ENCODE results near the gene GPX8. TPM values are rescaled to one million over a fixed set of nuclear protein-coding genes. Genes with fewer than 3 reads are reported as not detected.

The GPX8 gene
- total RNA-seq (10 to 100 TPM; 15.7 to 24.6 (median 19.2) TPM), polyA plus RNA-seq (17.7 TPM)
- long read RNA-seq, donor 1, transcript GPX8-203 (3 exons, 1,411 nt) = major isoform, 16 of 21 reads
- long read RNA-seq, donor 1, partial matches to known transcripts = 0 of 21 reads
- long read RNA-seq, donor 1, other reads (novel, unspliced or antisense) = 4 of 21 reads
- long read RNA-seq, donor 2, transcript GPX8-203 (3 exons, 1,411 nt) = major isoform, 10 of 20 reads
- long read RNA-seq, donor 2, partial matches to known transcripts = 2 of 20 reads
- long read RNA-seq, donor 2, other reads (novel, unspliced or antisense) = 5 of 20 reads
- long read RNA-seq, donor 3, transcript GPX8-203 (3 exons, 1,411 nt) = major isoform, 14 of 30 reads
- long read RNA-seq, donor 3, transcript GPX8-205 (4 exons, 3,422 nt) = minor isoform, 6 of 30 reads
- long read RNA-seq, donor 3, partial matches to known transcripts = 3 of 30 reads
- long read RNA-seq, donor 3, other reads (novel, unspliced or antisense) = 3 of 30 reads
- long read RNA-seq, donor 4, partial matches to known transcripts = 2 of 8 reads
- long read RNA-seq, donor 4, other reads (novel, unspliced or antisense) = 0 of 8 reads

GRCh38 chr5:55159763-55160492 is at the start of gene GPX8:
GPX8 (plus strand) TSS chr5:55160171; CDS start chr5:55160193, 22 bp downstream.
- 3% methylated on average over 10 of the region's 10 CpGs for WGBS
- Histone ChIP-seq H3K4me3 (ENCODE audit: low read length) (peak within 1 kb of the TSS; percentile 90), H3K27ac (ENCODE audit: low read length) (peak within 1 kb of the TSS; percentile 67), H3K4me1 (ENCODE audit: control insufficient read depth, insufficient read depth, low read length) (no peaks in the 10 kb centered on the region), H3K27me3 (ENCODE audit: control insufficient read depth, insufficient read depth) (no peaks in the 10 kb centered on the region), H3K9me3 (ENCODE audit: control insufficient read depth, low read length) (no peaks in the 10 kb centered on the region)
- intact Hi-C loops (cut with DNase I) = no loop called here
- ATAC-seq (peak; percentile 91), DNase-seq (no peak)

- WGBS = 71% methylated on average over 2 of the region's 2 CpGs
- DNase-seq = no peak
Measured at GRCh38 chr5:55110217-55110616, 49.8 kb upstream of the GPX8 start.

GRCh38 chr5:55113327-55113726 is 46.6 kb upstream of the GPX8 start:
- Histone ChIP-seq H3K27me3 (ENCODE audit: control insufficient read depth, insufficient read depth) (no peaks in the 10 kb centered on the region), H3K4me1 (ENCODE audit: control insufficient read depth, insufficient read depth, low read length) (no peaks in the 10 kb centered on the region), H3K4me3 (ENCODE audit: low read length) (no peak overlapping the region), H3K27ac (ENCODE audit: low read length) (no peak overlapping the region), H3K9me3 (ENCODE audit: control insufficient read depth, low read length) (no peaks in the 10 kb centered on the region)
- no peak for ATAC-seq
- no peak for DNase-seq
- intact Hi-C loops (cut with DNase I) = no loop called here

More at GRCh38 chr5:55110217-55110616, 49.8 kb upstream of the GPX8 start:
- Histone ChIP-seq H3K9me3 (ENCODE audit: control insufficient read depth, low read length) (no peaks in the 10 kb centered on the region), H3K27me3 (ENCODE audit: control insufficient read depth, insufficient read depth) (no peaks in the 10 kb centered on the region), H3K4me3 (ENCODE audit: low read length) (no peak overlapping the region), H3K4me1 (ENCODE audit: control insufficient read depth, insufficient read depth, low read length) (no peaks in the 10 kb centered on the region), H3K27ac (ENCODE audit: low read length) (no peak overlapping the region)
- ATAC-seq = no peak
- intact Hi-C loops (cut with DNase I) = no loop called here

DNA sequence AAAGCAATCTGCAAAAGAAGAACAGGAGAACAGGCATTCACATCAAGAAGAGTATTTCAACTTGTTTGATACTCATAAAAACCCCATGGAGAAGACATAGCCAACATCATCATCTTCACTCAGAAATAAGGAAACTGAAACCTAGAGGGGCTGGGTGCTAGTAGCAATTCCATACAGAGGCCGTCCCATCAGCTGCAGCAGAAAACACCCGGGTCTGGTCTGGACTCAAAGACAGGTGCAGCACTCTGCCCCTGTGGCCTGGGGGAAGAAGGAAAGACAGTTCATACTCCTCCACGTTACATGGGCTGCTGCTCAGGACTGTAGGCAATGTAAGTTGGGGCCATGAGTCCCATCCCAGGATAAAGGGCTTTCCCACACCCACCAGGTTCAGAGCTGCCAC is 45.9 kb upstream of the GPX8 start:
- Histone ChIP-seq H3K9me3 (ENCODE audit: control insufficient read depth, low read length) (no peaks in the 10 kb centered on the region), H3K4me1 (ENCODE audit: control insufficient read depth, insufficient read depth, low read length) (no peaks in the 10 kb centered on the region), H3K27ac (ENCODE audit: low read length) (no peak overlapping the region), H3K27me3 (ENCODE audit: control insufficient read depth, insufficient read depth) (no peaks in the 10 kb centered on the region), H3K4me3 (ENCODE audit: low read length) (no peak overlapping the region)
- ATAC-seq = no peak
- DNase-seq = no peak
- 84% methylated on average over 3 of the region's 3 CpGs for WGBS
- intact Hi-C loops (cut with DNase I) = no loop called here

- DNase-seq (no peak), ATAC-seq (no peak)
- intact Hi-C loops (cut with DNase I) = no loop called here
- Histone ChIP-seq H3K9me3 (ENCODE audit: control insufficient read depth, low read length) (no peaks in the 10 kb centered on the region), H3K27me3 (ENCODE audit: control insufficient read depth, insufficient read depth) (no peaks in the 10 kb centered on the region), H3K4me3 (ENCODE audit: low read length) (no peak overlapping the region), H3K27ac (ENCODE audit: low read length) (no peak overlapping the region), H3K4me1 (ENCODE audit: control insufficient read depth, insufficient read depth, low read length) (no peaks in the 10 kb centered on the region)
- 76% methylated on average over 3 of the region's 3 CpGs for WGBS
Measured at GRCh38 chr5:55123365-55123764, 36.6 kb upstream of the GPX8 start.

DNA sequence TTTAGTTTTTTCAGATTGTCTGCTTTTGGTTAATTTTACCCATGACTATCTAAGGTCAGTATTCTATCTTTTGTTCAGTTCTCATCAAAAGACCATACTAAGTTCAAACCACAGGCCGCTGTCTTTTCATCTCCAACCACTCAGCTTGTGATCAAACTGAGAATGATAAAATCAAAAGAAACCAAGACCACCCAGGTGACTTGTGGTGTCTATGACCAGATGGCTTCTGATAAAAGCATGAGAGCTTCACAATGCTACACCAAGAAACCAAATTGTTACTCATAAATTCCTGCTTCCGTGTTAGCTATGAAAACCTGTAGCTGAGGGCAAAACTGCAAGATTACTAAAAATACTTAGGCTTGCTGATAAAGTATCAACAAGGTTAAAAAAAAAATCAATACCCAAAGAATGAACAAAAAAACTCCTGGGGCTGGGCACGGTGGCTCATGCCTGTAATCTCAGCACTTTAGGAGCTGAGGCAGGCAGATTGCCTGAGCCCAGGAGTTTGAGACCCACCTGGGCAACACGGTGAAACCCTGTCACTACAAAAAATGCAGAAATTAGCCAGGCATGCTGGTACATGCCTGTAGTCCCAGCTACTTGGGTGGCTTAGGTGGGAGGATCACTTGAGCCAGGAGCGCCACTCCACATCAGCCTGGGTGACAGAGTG is 25.8 kb upstream of the GPX8 start:
- DNase-seq = no peak
- no peak for ATAC-seq
- Histone ChIP-seq H3K27me3 (ENCODE audit: control insufficient read depth, insufficient read depth) (no peaks in the 10 kb centered on the region), H3K4me3 (ENCODE audit: low read length) (no peak overlapping the region), H3K9me3 (ENCODE audit: control insufficient read depth, low read length) (no peaks in the 10 kb centered on the region), H3K4me1 (ENCODE audit: control insufficient read depth, insufficient read depth, low read length) (no peaks in the 10 kb centered on the region), H3K27ac (ENCODE audit: low read length) (no peak overlapping the region)
- intact Hi-C loops (cut with DNase I) = no loop called here
- 61% methylated on average over 5 of the region's 5 CpGs for WGBS

DNA sequence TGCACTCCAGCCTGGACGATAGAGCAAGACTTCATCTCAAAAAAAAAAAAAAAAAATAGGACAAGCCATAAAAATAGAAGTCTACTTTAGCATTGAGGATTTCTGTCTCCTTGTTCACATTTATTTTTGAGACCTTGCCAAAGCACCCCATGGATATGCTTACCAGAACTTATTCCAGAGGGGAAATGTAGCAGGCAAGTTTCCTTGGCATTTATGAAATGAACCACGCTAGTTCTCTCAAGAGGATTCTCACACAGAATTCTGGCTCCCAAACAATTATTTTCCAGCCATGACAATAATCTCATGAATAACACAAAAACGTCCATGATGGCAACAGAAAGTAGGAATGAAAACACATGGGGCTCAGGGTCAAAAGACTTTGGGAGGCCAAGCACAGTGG is 23.4 kb upstream of the GPX8 start:
- Histone ChIP-seq H3K27me3 (ENCODE audit: control insufficient read depth, insufficient read depth) (no peaks in the 10 kb centered on the region), H3K4me3 (ENCODE audit: low read length) (no peak overlapping the region), H3K27ac (ENCODE audit: low read length) (no peak overlapping the region), H3K9me3 (ENCODE audit: control insufficient read depth, low read length) (no peaks in the 10 kb centered on the region), H3K4me1 (ENCODE audit: control insufficient read depth, insufficient read depth, low read length) (no peaks in the 10 kb centered on the region)
- WGBS = 42% methylated on average over 3 of the region's 3 CpGs
- intact Hi-C loops (cut with DNase I) = no loop called here
- DNase-seq (no peak), ATAC-seq (no peak)

DNA sequence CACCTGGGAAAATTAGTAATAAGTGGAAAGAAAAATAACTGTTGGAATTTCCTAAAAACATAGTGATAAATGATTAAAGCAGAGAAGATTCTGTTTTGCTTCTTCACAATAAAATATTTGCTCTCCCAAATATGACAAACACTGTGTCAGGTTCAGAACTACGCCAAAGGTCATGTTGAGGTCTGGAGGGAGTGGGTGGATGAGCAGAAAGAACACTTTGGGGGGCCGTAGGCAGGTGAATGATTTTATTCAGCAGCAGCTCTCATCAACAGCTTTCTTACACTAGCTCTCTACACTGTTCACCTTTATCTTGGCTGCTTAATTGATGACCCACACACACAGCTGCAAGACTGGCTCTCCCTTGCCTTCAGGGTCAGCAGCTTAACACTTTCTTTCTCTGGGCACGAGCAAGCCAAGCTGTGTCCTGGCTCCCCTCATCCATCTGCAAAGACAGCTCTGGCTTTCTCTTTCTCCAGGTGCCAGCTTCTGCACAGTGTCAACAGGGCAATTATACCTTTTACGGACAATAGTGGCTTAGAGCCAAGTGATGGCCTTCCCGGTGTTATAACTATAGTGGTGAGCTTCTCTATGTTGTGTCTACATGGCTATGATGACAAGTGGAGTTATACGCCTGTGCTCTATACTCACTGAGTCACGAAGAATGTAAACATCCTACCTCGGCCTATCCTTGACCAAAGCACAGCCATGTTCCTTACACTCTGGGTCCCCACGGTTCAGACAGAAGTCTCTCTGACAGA is 18.9 kb upstream of the GPX8 start:
- Histone ChIP-seq H3K4me1 (ENCODE audit: control insufficient read depth, insufficient read depth, low read length) (no peaks in the 10 kb centered on the region), H3K4me3 (ENCODE audit: low read length) (no peak overlapping the region), H3K27me3 (ENCODE audit: control insufficient read depth, insufficient read depth) (no peaks in the 10 kb centered on the region), H3K27ac (ENCODE audit: low read length) (no peak overlapping the region), H3K9me3 (ENCODE audit: control insufficient read depth, low read length) (no peaks in the 10 kb centered on the region)
- whole genome bisulfite sequencing = 62% methylated on average over 9 of the region's 9 CpGs
- intact Hi-C loops (cut with DNase I) = loop anchor here in 3 of 4 donors (5.0 to 10.0 kb wide), 3 partner anchors 186 to 236 kb away; no protein-coding TSS in a partner anchor
- DNase-seq (no peak), ATAC-seq (no peak)

DNA sequence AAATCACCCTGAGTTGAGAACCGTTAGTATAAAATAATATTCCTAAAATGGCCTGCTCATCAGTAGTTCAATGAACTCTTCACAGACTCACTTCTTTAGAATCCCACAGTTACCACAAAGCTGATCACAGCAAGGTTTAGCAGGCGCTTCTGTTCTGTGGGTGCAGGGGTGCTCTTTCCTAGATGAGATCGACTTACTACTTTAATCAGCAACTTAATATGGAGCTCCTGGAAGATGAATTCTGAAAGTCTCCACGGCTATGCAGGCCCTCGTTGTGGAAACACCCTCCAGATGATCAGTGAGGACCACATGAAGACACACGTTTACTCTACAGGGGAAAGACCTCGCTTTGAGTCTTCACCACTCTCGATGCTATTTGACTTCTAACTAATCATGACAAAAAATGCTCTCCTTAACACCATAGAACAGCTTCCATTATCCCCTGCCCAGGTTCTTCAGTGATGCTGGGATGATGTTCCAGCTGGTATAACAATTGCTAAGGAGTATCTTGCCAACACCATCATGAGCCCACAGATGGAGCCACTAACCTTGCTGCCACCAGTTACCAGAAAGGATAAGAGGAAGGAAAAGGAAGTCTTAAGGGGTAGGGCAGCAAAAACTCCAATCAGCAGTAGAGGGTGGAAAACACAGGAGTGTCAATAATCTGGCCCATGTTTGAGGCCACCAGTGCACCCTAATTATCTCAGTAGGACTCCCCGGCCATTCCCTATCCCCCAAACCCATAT is 17.9 kb upstream of the GPX8 start:
- intact Hi-C loops (cut with DNase I) = loop anchor here in 3 of 4 donors (5.0 to 10.0 kb wide), 3 partner anchors 187 to 237 kb away; no protein-coding TSS in a partner anchor
- Histone ChIP-seq H3K4me3 (ENCODE audit: low read length) (no peak overlapping the region), H3K9me3 (ENCODE audit: control insufficient read depth, low read length) (no peaks in the 10 kb centered on the region), H3K27ac (ENCODE audit: low read length) (no peak overlapping the region), H3K27me3 (ENCODE audit: control insufficient read depth, insufficient read depth) (no peaks in the 10 kb centered on the region), H3K4me1 (ENCODE audit: control insufficient read depth, insufficient read depth, low read length) (no peaks in the 10 kb centered on the region)
- 92% methylated on average over 9 of the region's 9 CpGs for WGBS
- ATAC-seq (no peak), DNase-seq (no peak)

- Histone ChIP-seq H3K4me3 (ENCODE audit: low read length) (no peak overlapping the region), H3K9me3 (ENCODE audit: control insufficient read depth, low read length) (no peaks in the 10 kb centered on the region), H3K4me1 (ENCODE audit: control insufficient read depth, insufficient read depth, low read length) (no peaks in the 10 kb centered on the region), H3K27me3 (ENCODE audit: control insufficient read depth, insufficient read depth) (no peaks in the 10 kb centered on the region), H3K27ac (ENCODE audit: low read length) (no peak overlapping the region)
- ATAC-seq = no peak
- intact Hi-C loops (cut with DNase I) = loop anchor here in 3 of 4 donors (2.0 to 10.0 kb wide), 4 partner anchors 189 to 239 kb away; no protein-coding TSS in a partner anchor
- WGBS = 23% methylated on average over 4 of the region's 4 CpGs
- DNase-seq = no peak
Measured at GRCh38 chr5:55143624-55144023, 16.3 kb upstream of the GPX8 start.
